GM12864 (cell line): ENCODE results near the gene SPC24.
A peak's percentile ranks its signal among the peaks of the same experiment; 100 is the strongest.

ENCODE experiments used
- DNase-seq: peaks from one replicate; pipeline ENCODE4 v3.0.0-alpha.2; 2011; ENCODE audit warnings: low read depth
- H3K4me3 ChIP-seq: 2 replicates; pipeline ENCODE4 v1.5.1; 2011; ENCODE audit warnings: mild to moderate bottlenecking, low read depth, low read length, control low read depth
- CTCF ChIP-seq: IDR thresholded peaks from 2 replicates; pipeline ENCODE4 v1.5.1; 2011; ENCODE audit warnings: low read depth, mild to moderate bottlenecking, moderate library complexity, low read length, control low read depth, inconsistent platforms; ENCODE audit errors: missing control alignments

The SPC24 gene

GRCh38 chr19:11196406-11197287 lies 41.1 kb upstream of the SPC24 start:
- no peak for DNase-seq
- TF ChIP-seq CTCF, result no peak
- peak overlapping the region; percentile 57 for H3K4me3 ChIP-seq

- no peak for DNase-seq
- no peak overlapping the region for H3K4me3 ChIP-seq
- no peak for TF ChIP-seq CTCF
Measured at GRCh38 chr19:11195681-11196080, 40.1 kb upstream of the SPC24 start.

- DNase-seq, result no peak
- no peak overlapping the region; the same call in 1 of the 2 replicates for H3K4me3 ChIP-seq
- no peak for TF ChIP-seq CTCF
Measured at GRCh38 chr19:11194656-11195558, 39.3 kb upstream of the SPC24 start.

GRCh38 chr19:11194173-11194572 lies 38.6 kb upstream of the SPC24 start:
- DNase-seq, result no peak
- no peak for TF ChIP-seq CTCF
- no peak overlapping the region for H3K4me3 ChIP-seq

- DNase-seq, result no peak
- no peak for TF ChIP-seq CTCF
- no peak overlapping the region for H3K4me3 ChIP-seq
Measured at GRCh38 chr19:11192957-11193939, 37.7 kb upstream of the SPC24 start.

GRCh38 chr19:11191934-11192333 lies 36.4 kb upstream of the SPC24 start:
- no peak for DNase-seq
- TF ChIP-seq CTCF, result no peak
- H3K4me3 ChIP-seq, result no peak overlapping the region
